Spleen (tissue), 11 donors: Measurements from ENCODE around the gene HMX1. TPM values are rescaled to one million over a fixed set of nuclear protein-coding genes. Genes with fewer than 3 reads are reported as not detected.
A peak's percentile ranks its signal among the peaks of the same experiment; 100 is the strongest.

Source experiments
- DNase-seq: peaks from one replicate; pipeline ENCODE4 v3.0.0-alpha.2; 2020
- H3K27ac ChIP-seq, 8 donors: fragments of 200-600 bp; sonication (generic) in 7 of 8; 1 replicate in 4 of 8; 2 replicates in 4 of 8; pipeline versions ENCODE4 v1.5.0 to v1.8.0; 2016 to 2021; ENCODE audit warnings: inconsistent platforms in 4 of 8, mild to moderate bottlenecking in 4 of 8, moderate library complexity in 1 of 8
- H3K27me3 ChIP-seq, 7 donors: fragments of 200-600 bp; sonication (generic) in 6 of 7; replicated peaks in 1 of 7; 1 replicate in 4 of 7; 2 replicates in 3 of 7; pipeline versions ENCODE4 v1.5.0 to v1.8.0; 2016 to 2021; ENCODE audit warnings: inconsistent platforms in 3 of 7, mild to moderate bottlenecking in 1 of 7
- H3K36me3 ChIP-seq, 6 donors: fragments of 200-600 bp; sonication (generic) in 5 of 6; 1 replicate in 4 of 6; 2 replicates in 2 of 6; pipeline versions ENCODE4 v1.5.0 to v1.8.0; 2016 to 2021; ENCODE audit warnings: inconsistent platforms in 2 of 6
- H3K4me1 ChIP-seq, 6 donors: fragments of 200-600 bp; sonication (generic) in 5 of 6; 1 replicate in 3 of 6; 2 replicates in 3 of 6; pipeline versions ENCODE4 v1.5.0 to v1.8.0; 2016 to 2021; ENCODE audit warnings: inconsistent platforms in 3 of 6
- H3K4me3 ChIP-seq, 8 donors: fragments of 200-600 bp; sonication (generic) in 7 of 8; 1 replicate in 4 of 8; 2 replicates in 4 of 8; pipeline versions ENCODE4 v1.5.0 to v1.8.0; 2016 to 2021; ENCODE audit warnings: inconsistent platforms in 4 of 8, mild to moderate bottlenecking in 4 of 8, moderate library complexity in 2 of 8
- H3K9me3 ChIP-seq, 8 donors: fragments of 200-600 bp; sonication (generic) in 7 of 8; 1 replicate in 4 of 8; 2 replicates in 4 of 8; pipeline versions ENCODE4 v1.5.0 to v1.8.0; 2016 to 2021; ENCODE audit warnings: inconsistent platforms in 4 of 8
- POLR2A ChIP-seq, 3 donors: fragments of 450-650 bp; IDR thresholded peaks; one replicate each; pipeline ENCODE4 v1.5.1; 2017; ENCODE audit warnings: antibody characterized with exemption in 3 of 3, mild to moderate bottlenecking in 1 of 3
- POLR2AphosphoS5 ChIP-seq, 3 donors: sonication (generic); formaldehyde crosslinking; IDR thresholded peaks; one replicate each; pipeline ENCODE4 v1.5.1; 2017; ENCODE audit warnings: antibody characterized with exemption in 3 of 3
- WGBS, 5 donors: extraction: QIAGEN DNeasy Blood & Tissue Kit in 3 of 5; methylation state at CpG; one replicate each; pipeline versions ENCODE4 v1.1.5 to v1.1.7; 2013 to 2018; 5-methylcytosine and 5-hydroxymethylcytosine counted together
- intact Hi-C: fragments of 100-400 bp; cut with DNase I; formaldehyde crosslinking; loops from one replicate; pipeline ENCODE4 v1.15.0; 2023; ENCODE audit warnings: low total_unique reads
- polyA plus RNA-seq, 3 donors: library from polyadenylated mRNA; stranded (reverse); fragments of 200-250 nt; gene quantifications; one replicate each; pipeline ENCODE4 v1.2.1, GENCODE V29; 2013
- total RNA-seq, 7 donors: library from RNA; depleted of rRNA in 3 of 7; stranded (reverse); fragments of >200 nt in 3 of 7; fragmentation: NEBNext Ultra II Directional in 4 of 7; extraction: Animal tissue kit (Norgen Biotek cat#: 25700) in 4 of 7; gene quantifications; one replicate each; pipeline versions ENCODE4 v1.1.0 to v1.2.1, GENCODE V29; 2016 to 2021
- TF ChIP-seq, protein P1 (sequence below), 11 experiments: fragments of 200-600 bp in 7 of 11; fragments of 450-650 bp in 4 of 11; sonication (generic) in 4 of 11; IDR thresholded peaks in 8 of 11; conservative IDR thresholded peaks in 3 of 11; 1 replicate in 7 of 11; 2 replicates in 4 of 11; pipeline versions ENCODE4 v1.4.0 to v1.8.0; 2016 to 2021; ENCODE audit warnings: antibody characterized with exemption in 11 of 11, inconsistent platforms in 4 of 11, mild to moderate bottlenecking in 1 of 11
- donor health status: healthy with polysubstance abuse.
- donor health status: DM: no; HTN: no; CAD: no; lungs with moderate emphysema.
- donor health status: DM: no; HTN: no; CAD: no.
- donor health status: Bipolar disorder and iron deficiency.
- donor health status: healthy.
- donor health status: DM: no; HTN: no; CAD: no.
- donor health status: DM: yes; HTN: yes; CAD: no.

HMX1 gene
- total and polyA plus RNA-seq, 10 donors, result not detected

DNA sequence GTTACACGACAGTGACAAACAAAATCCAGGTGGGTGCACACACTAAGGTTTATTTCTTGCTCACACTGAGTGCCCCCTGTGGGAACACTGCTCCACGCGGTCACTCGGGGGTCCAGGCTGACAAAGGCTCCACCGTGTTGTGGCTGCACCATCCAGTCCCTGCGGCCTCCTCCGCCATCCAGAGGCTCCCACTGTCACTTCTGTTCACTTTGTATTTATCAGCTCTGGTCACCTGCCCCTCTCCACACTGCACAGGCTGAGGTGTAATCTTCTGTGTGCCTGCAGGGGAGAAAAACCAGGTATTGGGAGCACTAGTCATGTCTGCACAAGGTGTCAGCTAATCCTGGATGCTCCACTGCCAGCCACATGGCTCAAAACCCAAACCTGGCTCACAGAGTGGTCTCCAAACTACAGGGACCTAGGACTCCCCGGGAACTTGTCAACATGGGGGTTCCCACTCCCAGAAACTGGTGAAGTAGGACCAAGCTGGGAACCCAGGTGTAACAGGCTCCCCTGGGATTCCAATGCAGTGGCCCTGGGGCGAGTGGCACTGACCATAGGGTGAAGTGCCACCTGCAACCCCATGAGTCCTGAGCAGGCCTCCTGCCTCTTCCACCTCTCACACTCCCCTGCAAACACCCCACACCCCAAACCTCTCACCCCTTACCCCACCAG, 25.5 kb downstream of the HMX1 start:
- Histone ChIP-seq H3K36me3 (no peaks in the 10 kb centered on the region), H3K4me3 (no peak overlapping the region), H3K9me3 (peaks cover 0 to 23% (median 8%) of the 10 kb centered on the region in 8 donors), H3K27me3 (peaks cover 0 to 58% (median 0%) of the 10 kb centered on the region in 7 donors), H3K27ac (no peak overlapping the region), H3K4me1 (no peaks in the 10 kb centered on the region)
- no peak for TF ChIP-seq POLR2AphosphoS5 (IDR thresholded peaks at IDR 0.05)
- TF ChIP-seq, protein P1, sequence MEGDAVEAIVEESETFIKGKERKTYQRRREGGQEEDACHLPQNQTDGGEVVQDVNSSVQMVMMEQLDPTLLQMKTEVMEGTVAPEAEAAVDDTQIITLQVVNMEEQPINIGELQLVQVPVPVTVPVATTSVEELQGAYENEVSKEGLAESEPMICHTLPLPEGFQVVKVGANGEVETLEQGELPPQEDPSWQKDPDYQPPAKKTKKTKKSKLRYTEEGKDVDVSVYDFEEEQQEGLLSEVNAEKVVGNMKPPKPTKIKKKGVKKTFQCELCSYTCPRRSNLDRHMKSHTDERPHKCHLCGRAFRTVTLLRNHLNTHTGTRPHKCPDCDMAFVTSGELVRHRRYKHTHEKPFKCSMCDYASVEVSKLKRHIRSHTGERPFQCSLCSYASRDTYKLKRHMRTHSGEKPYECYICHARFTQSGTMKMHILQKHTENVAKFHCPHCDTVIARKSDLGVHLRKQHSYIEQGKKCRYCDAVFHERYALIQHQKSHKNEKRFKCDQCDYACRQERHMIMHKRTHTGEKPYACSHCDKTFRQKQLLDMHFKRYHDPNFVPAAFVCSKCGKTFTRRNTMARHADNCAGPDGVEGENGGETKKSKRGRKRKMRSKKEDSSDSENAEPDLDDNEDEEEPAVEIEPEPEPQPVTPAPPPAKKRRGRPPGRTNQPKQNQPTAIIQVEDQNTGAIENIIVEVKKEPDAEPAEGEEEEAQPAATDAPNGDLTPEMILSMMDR (IDR thresholded peaks at IDR 0.05 in 8 of 11, conservative IDR thresholded peaks at IDR 0.05 in 3 of 11), result no peak
- no peak for TF ChIP-seq POLR2A (IDR thresholded peaks at IDR 0.05)
- intact Hi-C loops, result no loop called here
- 69 to 87% (median 75%) methylated on average over 9 of the region's 9 CpGs for WGBS, 5 donors
- DNase-seq, result peak; percentile 43

DNA sequence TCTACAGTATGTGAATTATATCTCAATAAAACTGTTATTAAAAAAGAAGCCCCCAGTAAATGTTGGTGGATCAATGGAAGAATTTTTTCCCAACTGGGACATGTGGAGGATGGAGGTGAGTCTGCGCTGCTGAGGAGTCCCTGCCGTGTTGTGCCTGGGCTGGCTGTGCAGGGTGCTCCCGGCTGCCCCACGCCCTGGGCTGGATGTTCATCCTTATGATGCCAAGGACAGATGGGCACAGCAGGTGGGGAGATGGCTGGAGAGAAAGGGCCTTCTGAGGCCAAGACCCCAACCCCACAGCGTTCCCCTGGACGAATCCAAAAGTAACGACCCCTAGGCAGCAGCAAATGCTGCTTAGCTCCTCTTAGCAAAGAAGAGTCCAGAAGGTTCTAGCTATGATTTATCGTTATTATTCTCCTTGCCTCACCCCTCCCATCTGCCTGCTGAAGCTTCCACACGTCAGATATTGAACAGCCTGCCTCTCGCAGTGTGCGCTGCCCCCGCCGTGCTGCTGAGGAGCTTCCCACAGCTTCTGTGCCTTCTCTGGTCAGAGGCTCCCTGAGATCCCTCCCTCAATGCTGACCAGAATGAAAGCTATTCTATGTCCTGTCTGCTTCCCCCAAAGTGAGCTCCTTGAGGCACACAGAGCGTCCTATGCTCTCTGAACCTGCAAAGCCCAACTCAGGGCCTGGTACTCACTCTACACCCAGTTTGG, 26.5 kb downstream of the HMX1 start:
- peak; percentile 64 for DNase-seq
- H3K4me1 ChIP-seq, result no peaks in the 10 kb centered on the region
- TF ChIP-seq POLR2A (IDR thresholded peaks at IDR 0.05) (no peak), POLR2AphosphoS5 (IDR thresholded peaks at IDR 0.05) (no peak)
- TF ChIP-seq, protein P1 (IDR thresholded peaks at IDR 0.05 in 8 of 11, conservative IDR thresholded peaks at IDR 0.05 in 3 of 11), result no peak
- H3K4me3 ChIP-seq, result no peak overlapping the region
- peaks cover 0 to 23% (median 8%) of the 10 kb centered on the region in 8 donors for H3K9me3 ChIP-seq
- intact Hi-C loops, result no loop called here
- no peaks in the 10 kb centered on the region for H3K36me3 ChIP-seq
- 76 to 88% (median 78%) methylated on average over 14 of the region's 14 CpGs for WGBS, 5 donors
- H3K27ac ChIP-seq, result no peak overlapping the region
- peaks cover 0 to 58% (median 0%) of the 10 kb centered on the region in 7 donors for H3K27me3 ChIP-seq

DNA sequence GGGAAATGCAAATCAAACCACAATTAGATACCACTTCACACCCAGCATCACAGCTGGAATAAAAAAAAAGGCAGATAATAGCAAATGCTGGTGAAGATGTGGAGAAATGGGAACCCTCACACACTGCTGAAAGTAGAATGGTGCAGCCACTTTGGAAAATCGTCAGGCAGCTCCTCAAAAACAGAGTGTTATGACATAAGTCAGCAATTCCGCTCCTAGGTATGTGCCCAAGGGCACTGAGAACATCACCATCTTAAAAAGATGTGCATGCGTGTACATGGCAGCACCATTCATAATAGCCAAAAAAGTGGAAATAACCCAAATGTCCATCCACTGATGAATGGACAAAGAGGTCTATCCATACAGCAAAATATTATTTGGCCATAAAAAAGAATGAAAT, 28.0 kb downstream of the HMX1 start:
- TF ChIP-seq POLR2AphosphoS5 (IDR thresholded peaks at IDR 0.05) (no peak), POLR2A (IDR thresholded peaks at IDR 0.05) (no peak)
- TF ChIP-seq, protein P1 (IDR thresholded peaks at IDR 0.05 in 8 of 11, conservative IDR thresholded peaks at IDR 0.05 in 3 of 11), result no peak
- Histone ChIP-seq H3K27me3 (peaks cover 0 to 55% (median 0%) of the 10 kb centered on the region in 7 donors), H3K36me3 (no peaks in the 10 kb centered on the region), H3K4me3 (no peak overlapping the region), H3K4me1 (no peaks in the 10 kb centered on the region), H3K9me3 (peaks cover 0 to 23% (median 8%) of the 10 kb centered on the region in 8 donors), H3K27ac (no peak overlapping the region)
- DNase-seq, result no peak
- 81 to 86% (median 84%) methylated on average over 3 of the region's 3 CpGs for WGBS, 5 donors
- intact Hi-C loops, result no loop called here

DNA sequence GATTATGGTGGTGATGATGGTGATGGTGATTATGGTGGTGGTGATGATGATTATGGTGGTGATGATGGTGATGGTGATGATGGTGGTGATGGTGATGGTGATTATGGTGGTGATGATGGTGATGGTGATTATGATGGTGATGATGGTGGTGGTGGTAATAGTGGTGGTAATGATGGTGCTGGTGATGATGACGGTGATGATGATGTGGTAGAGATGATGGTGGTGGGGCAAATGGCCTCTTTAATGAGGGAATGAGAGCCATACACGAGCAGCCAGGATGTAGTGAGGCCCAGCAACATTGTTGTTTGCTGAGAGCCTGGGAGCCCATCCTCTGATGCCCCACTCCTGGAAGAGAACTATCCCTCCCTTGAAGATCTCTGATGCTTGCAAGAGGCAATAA, 29.0 kb downstream of the HMX1 start:
- intact Hi-C loops, result no loop called here
- 36 to 74% (median 57%) methylated on average over 2 of the region's 2 CpGs for WGBS, 5 donors

More for the DNA sequence above, 29.0 kb downstream of the HMX1 start:
- peaks cover 0 to 50% (median 0%) of the 10 kb centered on the region in 7 donors for H3K27me3 ChIP-seq
- peaks cover 0 to 23% (median 8%) of the 10 kb centered on the region in 8 donors for H3K9me3 ChIP-seq
- H3K27ac ChIP-seq, result no peak overlapping the region
- H3K36me3 ChIP-seq, result no peaks in the 10 kb centered on the region
- TF ChIP-seq POLR2A (IDR thresholded peaks at IDR 0.05) (no peak), POLR2AphosphoS5 (IDR thresholded peaks at IDR 0.05) (no peak)
- TF ChIP-seq, protein P1 (IDR thresholded peaks at IDR 0.05 in 8 of 11, conservative IDR thresholded peaks at IDR 0.05 in 3 of 11), result no peak
- no peak for DNase-seq
- no peaks in the 10 kb centered on the region for H3K4me1 ChIP-seq
- no peak overlapping the region for H3K4me3 ChIP-seq
